ENCODE results near the gene LRRC56.

LRRC56 gene

GRCh38 chr11:503179-503981 lies 33.9 kb upstream of the LRRC56 start:
- no peak overlapping the region for H3K9ac ChIP-seq (ENCODE audit: low read length)
- no peak overlapping the region for H3K27ac ChIP-seq (ENCODE audit: low read length)

GRCh38 chr11:504053-504993 lies 33.0 kb upstream of the LRRC56 start:
- Histone ChIP-seq H3K36me3 (ENCODE audit: control insufficient read depth, low read depth, low read length) (peaks cover 17% of the 10 kb centered on the region), H3K4me1 (ENCODE audit: control insufficient read depth, low read depth, low read length) (peaks cover 7% of the 10 kb centered on the region), H3K27me3 (ENCODE audit: control insufficient read depth, insufficient read depth, low read length) (no peaks in the 10 kb centered on the region), H3K27ac (ENCODE audit: low read length) (no peak overlapping the region), H3K4me3 (ENCODE audit: low read length) (no peak overlapping the region), H3K9me3 (ENCODE audit: control insufficient read depth, low read depth, low read length) (no peaks in the 10 kb centered on the region), H3K9ac (ENCODE audit: low read length) (no peak overlapping the region)

More at GRCh38 chr11:503179-503981, 33.9 kb upstream of the LRRC56 start:
- peaks cover 18% of the 10 kb centered on the region for H3K36me3 ChIP-seq (ENCODE audit: control insufficient read depth, low read depth, low read length)
- H3K4me3 ChIP-seq (ENCODE audit: low read length) = no peak overlapping the region
- H3K4me1 ChIP-seq (ENCODE audit: control insufficient read depth, low read depth, low read length) = peaks cover 7% of the 10 kb centered on the region
- no peaks in the 10 kb centered on the region for H3K27me3 ChIP-seq (ENCODE audit: control insufficient read depth, insufficient read depth, low read length)
- no peaks in the 10 kb centered on the region for H3K9me3 ChIP-seq (ENCODE audit: control insufficient read depth, low read depth, low read length)

- Histone ChIP-seq H3K4me1 (ENCODE audit: control insufficient read depth, low read depth, low read length) (peaks cover 7% of the 10 kb centered on the region), H3K27me3 (ENCODE audit: control insufficient read depth, insufficient read depth, low read length) (no peaks in the 10 kb centered on the region), H3K9ac (ENCODE audit: low read length) (no peak overlapping the region), H3K4me3 (ENCODE audit: low read length) (no peak overlapping the region), H3K9me3 (ENCODE audit: control insufficient read depth, low read depth, low read length) (no peaks in the 10 kb centered on the region), H3K27ac (ENCODE audit: low read length) (no peak overlapping the region), H3K36me3 (ENCODE audit: control insufficient read depth, low read depth, low read length) (peaks cover 11% of the 10 kb centered on the region)
Measured at GRCh38 chr11:504994-505344, 32.4 kb upstream of the LRRC56 start.

GRCh38 chr11:506238-506994 lies 30.9 kb upstream of the LRRC56 start:
- Histone ChIP-seq H3K4me1 (ENCODE audit: control insufficient read depth, low read depth, low read length) (peaks cover 7% of the 10 kb centered on the region), H3K27ac (ENCODE audit: low read length) (peak overlapping the region; percentile 80), H3K9me3 (ENCODE audit: control insufficient read depth, low read depth, low read length) (no peaks in the 10 kb centered on the region), H3K4me3 (ENCODE audit: low read length) (peak overlapping the region; percentile 86), H3K9ac (ENCODE audit: low read length) (peak overlapping the region; percentile 88), H3K27me3 (ENCODE audit: control insufficient read depth, insufficient read depth, low read length) (no peaks in the 10 kb centered on the region), H3K36me3 (ENCODE audit: control insufficient read depth, low read depth, low read length) (peaks cover under 1% of the 10 kb centered on the region)

DNA sequence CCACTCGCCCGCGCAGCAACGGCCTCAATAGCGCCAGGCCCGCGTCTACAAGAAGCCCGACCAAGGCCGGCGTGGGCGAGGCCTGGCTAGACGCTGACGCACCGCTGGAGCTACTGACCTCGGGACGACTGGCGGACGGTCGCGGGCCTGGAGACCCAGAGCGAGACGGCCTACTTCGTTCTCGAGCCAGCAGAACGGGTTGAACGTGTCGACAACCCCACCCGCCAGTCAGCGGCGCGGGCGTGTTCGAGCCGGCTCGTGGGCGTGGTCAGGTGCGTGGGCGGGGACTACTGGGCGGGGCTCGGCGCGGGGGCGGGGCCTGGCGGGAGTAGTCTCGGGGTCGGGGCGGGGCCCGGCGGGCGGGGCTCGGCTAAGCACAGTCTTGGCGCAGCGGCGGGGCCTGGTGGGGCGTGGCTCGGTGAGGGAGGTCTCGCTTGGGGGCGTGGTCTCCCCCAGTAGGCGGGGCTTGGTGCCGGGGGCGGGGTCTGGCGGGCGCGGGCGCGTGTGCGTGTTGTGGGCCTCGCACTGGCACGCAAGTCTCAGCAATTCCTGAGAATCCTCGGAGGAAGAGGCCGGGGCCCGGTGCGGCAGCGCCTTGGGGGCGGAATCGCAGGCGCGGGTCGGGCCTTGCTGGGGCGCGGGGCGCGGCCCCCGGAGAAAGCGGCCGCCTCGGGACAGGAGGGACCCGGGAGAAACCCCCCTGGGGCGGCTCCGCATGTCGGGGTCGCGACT lies 30.2 kb upstream of the LRRC56 start, which contains the start of gene RNH1:
Gene RNH1, minus strand, starts transcription at position 248 of the 732 bp plus-strand sequence. CDS start 5,080 bp downstream, outside the sequence.
- Histone ChIP-seq H3K9ac (ENCODE audit: low read length) (peak within 1 kb of the TSS; percentile 88), H3K36me3 (ENCODE audit: control insufficient read depth, low read depth, low read length) (no peaks in the 10 kb centered on the region), H3K4me3 (ENCODE audit: low read length) (peak within 1 kb of the TSS; percentile 86), H3K27ac (ENCODE audit: low read length) (peak within 1 kb of the TSS; percentile 80), H3K9me3 (ENCODE audit: control insufficient read depth, low read depth, low read length) (no peaks in the 10 kb centered on the region), H3K27me3 (ENCODE audit: control insufficient read depth, insufficient read depth, low read length) (no peaks in the 10 kb centered on the region), H3K4me1 (ENCODE audit: control insufficient read depth, low read depth, low read length) (peaks cover 7% of the 10 kb centered on the region)

DNA sequence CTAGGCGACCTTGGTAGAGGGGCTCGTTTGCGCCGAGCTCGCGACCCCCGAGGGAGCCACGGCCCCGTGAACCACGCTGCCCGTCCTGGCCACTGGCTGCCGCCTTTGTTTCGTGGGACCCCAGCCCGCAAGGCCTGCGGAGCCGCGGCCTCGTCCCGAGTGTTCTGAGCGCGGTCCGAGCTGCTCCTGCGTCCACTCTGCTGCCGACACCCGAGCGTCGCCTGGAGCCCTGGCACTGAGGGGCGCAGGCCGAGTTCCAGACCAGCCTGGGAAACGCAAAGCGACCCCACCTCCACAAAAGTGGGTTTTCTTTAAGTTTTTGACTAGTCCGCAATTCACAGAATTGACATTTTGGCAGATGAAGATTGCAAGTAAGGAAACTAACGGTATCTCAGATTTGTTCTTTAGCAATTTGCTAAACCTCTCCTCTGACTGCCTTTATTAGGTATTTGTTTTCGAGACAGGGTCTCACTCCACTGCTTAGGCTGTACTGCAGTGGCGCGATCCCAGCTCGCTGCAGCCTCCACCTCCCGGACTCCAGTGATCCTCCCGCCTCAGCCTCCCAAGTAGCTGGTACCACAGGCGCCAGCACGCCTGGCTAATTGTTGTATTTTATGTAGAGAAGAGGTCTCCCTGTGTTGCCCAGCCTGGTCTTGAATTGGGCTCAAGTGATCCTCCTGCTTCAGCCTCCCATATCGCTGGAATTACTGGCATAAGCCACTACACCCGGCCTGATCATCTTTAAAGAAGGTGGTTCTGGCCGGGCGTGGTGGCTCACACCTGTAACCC lies 29.4 kb upstream of the LRRC56 start:
- Histone ChIP-seq H3K27ac (ENCODE audit: low read length) (no peak overlapping the region), H3K4me3 (ENCODE audit: low read length) (peak overlapping the region; percentile 65), H3K27me3 (ENCODE audit: control insufficient read depth, insufficient read depth, low read length) (no peaks in the 10 kb centered on the region), H3K9me3 (ENCODE audit: control insufficient read depth, low read depth, low read length) (no peaks in the 10 kb centered on the region), H3K4me1 (ENCODE audit: control insufficient read depth, low read depth, low read length) (peaks cover 7% of the 10 kb centered on the region), H3K9ac (ENCODE audit: low read length) (peak overlapping the region; percentile 67), H3K36me3 (ENCODE audit: control insufficient read depth, low read depth, low read length) (no peaks in the 10 kb centered on the region)

GRCh38 chr11:508956-509355 lies 28.4 kb upstream of the LRRC56 start:
- Histone ChIP-seq H3K9me3 (ENCODE audit: control insufficient read depth, low read depth, low read length) (no peaks in the 10 kb centered on the region), H3K27me3 (ENCODE audit: control insufficient read depth, insufficient read depth, low read length) (no peaks in the 10 kb centered on the region), H3K4me3 (ENCODE audit: low read length) (no peak overlapping the region), H3K27ac (ENCODE audit: low read length) (no peak overlapping the region), H3K9ac (ENCODE audit: low read length) (no peak overlapping the region), H3K36me3 (ENCODE audit: control insufficient read depth, low read depth, low read length) (no peaks in the 10 kb centered on the region), H3K4me1 (ENCODE audit: control insufficient read depth, low read depth, low read length) (peaks cover 7% of the 10 kb centered on the region)

DNA sequence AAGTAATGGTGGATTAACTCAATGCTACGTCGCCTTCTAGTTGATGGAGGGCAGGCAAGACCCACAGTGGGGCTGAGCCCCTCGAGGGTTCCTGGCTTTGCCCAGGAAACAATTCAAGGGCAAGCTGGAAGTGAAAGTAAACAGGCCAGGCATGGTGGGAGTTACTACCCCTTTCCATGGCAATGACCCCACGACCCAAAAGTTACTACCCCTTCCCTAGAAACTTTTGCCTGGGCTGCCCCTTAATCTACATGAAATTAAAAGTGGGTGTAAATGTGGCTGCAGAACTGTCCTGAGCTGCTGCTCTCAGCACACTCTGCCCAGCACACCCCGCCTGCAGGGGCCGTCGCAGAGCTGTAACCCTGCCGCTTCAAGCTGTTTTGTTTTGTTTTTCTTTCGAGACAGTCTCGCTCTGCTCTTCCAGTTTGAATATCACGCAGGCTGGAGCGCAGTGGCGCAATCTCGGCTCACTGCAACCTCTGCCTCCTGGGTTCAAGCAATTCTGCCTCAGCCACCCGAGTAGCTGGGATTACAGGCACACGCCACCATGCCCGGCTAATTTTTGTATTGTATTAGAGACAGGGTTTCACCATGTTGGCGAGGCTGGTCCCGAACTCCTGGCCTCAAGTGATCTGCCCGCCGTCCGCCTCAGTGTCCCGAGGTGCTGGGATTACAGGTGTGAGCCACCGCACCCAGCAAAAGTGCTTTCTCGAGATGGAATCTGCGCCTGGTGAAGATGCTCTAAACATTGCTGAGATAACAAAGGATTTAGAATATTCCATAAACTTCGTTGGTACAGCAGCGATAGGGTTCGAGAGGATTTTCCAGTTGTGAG lies 24.3 kb upstream of the LRRC56 start:
- Histone ChIP-seq H3K27me3 (ENCODE audit: control insufficient read depth, insufficient read depth, low read length) (no peaks in the 10 kb centered on the region), H3K9ac (ENCODE audit: low read length) (no peak overlapping the region), H3K27ac (ENCODE audit: low read length) (no peak overlapping the region), H3K9me3 (ENCODE audit: control insufficient read depth, low read depth, low read length) (no peaks in the 10 kb centered on the region), H3K4me3 (ENCODE audit: low read length) (no peak overlapping the region), H3K4me1 (ENCODE audit: control insufficient read depth, low read depth, low read length) (no peaks in the 10 kb centered on the region), H3K36me3 (ENCODE audit: control insufficient read depth, low read depth, low read length) (no peaks in the 10 kb centered on the region)

GRCh38 chr11:514606-515005 lies 22.7 kb upstream of the LRRC56 start:
- Histone ChIP-seq H3K27me3 (ENCODE audit: control insufficient read depth, insufficient read depth, low read length) (no peaks in the 10 kb centered on the region), H3K4me3 (ENCODE audit: low read length) (no peak overlapping the region), H3K4me1 (ENCODE audit: control insufficient read depth, low read depth, low read length) (no peaks in the 10 kb centered on the region), H3K27ac (ENCODE audit: low read length) (no peak overlapping the region), H3K36me3 (ENCODE audit: control insufficient read depth, low read depth, low read length) (no peaks in the 10 kb centered on the region), H3K9ac (ENCODE audit: low read length) (no peak overlapping the region), H3K9me3 (ENCODE audit: control insufficient read depth, low read depth, low read length) (no peaks in the 10 kb centered on the region)

DNA sequence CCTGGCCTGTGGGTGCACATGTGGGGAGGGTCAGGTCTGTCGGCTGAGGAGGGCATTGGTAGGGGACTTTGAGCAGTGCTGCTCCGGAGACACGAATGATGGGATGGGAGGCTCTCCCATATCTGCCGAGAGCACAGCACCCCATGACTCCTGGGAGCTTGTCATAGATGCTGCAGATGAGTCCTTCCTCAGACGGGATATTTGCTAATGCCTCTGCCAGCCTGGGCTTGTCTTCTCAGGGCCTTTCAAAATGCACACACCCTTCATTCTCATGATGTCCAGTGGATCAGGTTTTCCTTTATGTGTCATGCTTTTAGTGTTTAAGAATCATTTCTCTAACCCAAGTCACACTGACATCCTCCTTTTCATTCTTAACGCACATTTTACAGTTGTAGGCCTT lies 22.2 kb upstream of the LRRC56 start:
- H3K27me3 ChIP-seq (ENCODE audit: control insufficient read depth, insufficient read depth, low read length) = no peaks in the 10 kb centered on the region
- H3K4me1 ChIP-seq (ENCODE audit: control insufficient read depth, low read depth, low read length) = no peaks in the 10 kb centered on the region
- no peaks in the 10 kb centered on the region for H3K36me3 ChIP-seq (ENCODE audit: control insufficient read depth, low read depth, low read length)
- no peaks in the 10 kb centered on the region for H3K9me3 ChIP-seq (ENCODE audit: control insufficient read depth, low read depth, low read length)
- H3K4me3 ChIP-seq (ENCODE audit: low read length) = no peak overlapping the region
- no peak overlapping the region for H3K27ac ChIP-seq (ENCODE audit: low read length)
- no peak overlapping the region for H3K9ac ChIP-seq (ENCODE audit: low read length)
